ENCODE results near the gene PLEKHA5.
A peak's percentile ranks its signal among the peaks of the same experiment; 100 is the strongest.
"Not testable (repeated sequence)": the region's sequence is repeated elsewhere in the genome, so short reads cannot be mapped to it uniquely, and the experiment has no call there.

Gene PLEKHA5, protein sequence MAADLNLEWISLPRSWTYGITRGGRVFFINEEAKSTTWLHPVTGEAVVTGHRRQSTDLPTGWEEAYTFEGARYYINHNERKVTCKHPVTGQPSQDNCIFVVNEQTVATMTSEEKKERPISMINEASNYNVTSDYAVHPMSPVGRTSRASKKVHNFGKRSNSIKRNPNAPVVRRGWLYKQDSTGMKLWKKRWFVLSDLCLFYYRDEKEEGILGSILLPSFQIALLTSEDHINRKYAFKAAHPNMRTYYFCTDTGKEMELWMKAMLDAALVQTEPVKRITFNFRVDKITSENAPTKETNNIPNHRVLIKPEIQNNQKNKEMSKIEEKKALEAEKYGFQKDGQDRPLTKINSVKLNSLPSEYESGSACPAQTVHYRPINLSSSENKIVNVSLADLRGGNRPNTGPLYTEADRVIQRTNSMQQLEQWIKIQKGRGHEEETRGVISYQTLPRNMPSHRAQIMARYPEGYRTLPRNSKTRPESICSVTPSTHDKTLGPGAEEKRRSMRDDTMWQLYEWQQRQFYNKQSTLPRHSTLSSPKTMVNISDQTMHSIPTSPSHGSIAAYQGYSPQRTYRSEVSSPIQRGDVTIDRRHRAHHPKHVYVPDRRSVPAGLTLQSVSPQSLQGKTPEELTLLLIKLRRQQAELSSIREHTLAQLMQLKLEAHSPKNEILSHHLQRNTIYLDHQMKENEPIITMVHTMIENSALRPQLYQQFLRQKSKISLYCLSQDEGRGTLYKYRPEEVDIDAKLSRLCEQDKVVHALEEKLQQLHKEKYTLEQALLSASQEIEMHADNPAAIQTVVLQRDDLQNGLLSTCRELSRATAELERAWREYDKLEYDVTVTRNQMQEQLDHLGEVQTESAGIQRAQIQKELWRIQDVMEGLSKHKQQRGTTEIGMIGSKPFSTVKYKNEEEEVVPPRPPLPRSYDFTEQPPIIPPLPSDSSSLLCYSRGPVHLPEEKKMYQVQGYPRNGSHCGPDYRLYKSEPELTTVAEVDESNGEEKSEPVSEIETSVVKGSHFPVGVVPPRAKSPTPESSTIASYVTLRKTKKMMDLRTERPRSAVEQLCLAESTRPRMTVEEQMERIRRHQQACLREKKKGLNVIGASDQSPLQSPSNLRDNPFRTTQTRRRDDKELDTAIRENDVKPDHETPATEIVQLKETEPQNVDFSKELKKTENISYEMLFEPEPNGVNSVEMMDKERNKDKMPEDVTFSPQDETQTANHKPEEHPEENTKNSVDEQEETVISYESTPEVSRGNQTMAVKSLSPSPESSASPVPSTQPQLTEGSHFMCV

DNA sequence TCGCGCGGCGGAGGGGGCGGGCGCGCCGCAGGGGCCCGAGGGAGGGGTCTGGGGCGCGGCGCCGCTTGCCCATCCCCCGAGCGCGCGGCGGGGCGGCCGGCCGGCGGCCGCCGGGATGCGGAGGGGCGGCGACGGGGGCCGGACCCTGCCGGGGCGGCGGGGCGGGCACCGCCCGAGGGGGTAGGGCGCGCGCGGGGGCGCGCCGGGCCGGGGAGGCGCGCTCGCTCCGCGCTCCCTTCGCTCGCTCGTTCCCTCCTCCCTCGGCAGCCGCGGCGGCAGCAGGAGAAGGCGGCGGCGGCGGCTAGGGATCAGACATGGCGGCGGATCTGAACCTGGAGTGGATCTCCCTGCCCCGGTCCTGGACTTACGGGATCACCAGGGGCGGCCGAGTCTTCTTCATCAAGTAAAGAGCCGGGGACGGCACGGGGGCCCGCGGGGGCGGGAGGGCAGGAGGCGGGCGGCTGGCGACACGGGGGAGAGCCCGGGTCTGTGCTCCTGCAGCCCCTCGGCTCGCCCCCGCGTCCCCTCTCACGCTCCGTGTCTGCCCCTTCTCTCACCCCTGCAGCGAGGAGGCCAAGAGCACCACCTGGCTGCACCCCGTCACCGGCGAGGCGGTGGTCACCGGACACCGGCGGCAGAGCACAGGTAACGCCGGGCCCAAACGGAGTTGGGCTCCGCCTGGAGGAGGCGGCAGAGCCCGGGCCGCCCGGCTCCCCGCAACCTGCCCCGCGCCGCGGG lies at the start of gene PLEKHA5:
TSS of gene PLEKHA5 (plus strand) at position 248 of the 738 bp plus-strand sequence. CDS start at position 315, 67 bp downstream.
- DNase-seq, result peak; percentile 73

- DNase-seq, result no peak
Measured at GRCh38 chr12:19080918-19081317, 48.6 kb upstream of the PLEKHA5 start.

DNA sequence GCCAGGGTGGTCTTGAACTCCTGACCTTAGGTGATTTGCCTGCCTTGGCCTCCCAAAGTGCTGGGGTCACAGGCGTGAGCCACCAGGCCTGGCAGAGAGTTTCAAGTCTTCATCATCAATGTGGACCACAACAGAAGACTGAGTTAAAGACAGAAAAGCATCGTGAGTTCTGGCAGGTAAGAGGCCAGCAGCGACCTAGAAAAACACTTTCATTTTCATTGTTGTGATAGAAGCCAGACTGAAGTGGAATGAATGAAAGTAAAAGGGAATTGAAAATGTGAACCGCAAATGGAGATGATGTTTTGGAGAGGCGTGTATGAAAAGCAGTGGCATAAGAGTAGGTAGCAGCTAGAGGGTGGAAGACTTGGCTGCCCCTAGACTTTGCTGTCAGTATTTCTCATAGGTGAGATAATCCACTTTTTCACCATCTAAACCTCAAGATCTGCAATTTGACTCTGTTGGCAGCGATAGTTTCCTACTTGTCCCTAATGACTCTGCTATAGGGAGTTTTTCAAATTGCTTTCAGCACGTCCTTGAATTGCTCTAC lies 47.1 kb upstream of the PLEKHA5 start:
- no peak for DNase-seq

GRCh38 chr12:19084547-19084946 lies 45.0 kb upstream of the PLEKHA5 start:
- DNase-seq, result no peak

DNA sequence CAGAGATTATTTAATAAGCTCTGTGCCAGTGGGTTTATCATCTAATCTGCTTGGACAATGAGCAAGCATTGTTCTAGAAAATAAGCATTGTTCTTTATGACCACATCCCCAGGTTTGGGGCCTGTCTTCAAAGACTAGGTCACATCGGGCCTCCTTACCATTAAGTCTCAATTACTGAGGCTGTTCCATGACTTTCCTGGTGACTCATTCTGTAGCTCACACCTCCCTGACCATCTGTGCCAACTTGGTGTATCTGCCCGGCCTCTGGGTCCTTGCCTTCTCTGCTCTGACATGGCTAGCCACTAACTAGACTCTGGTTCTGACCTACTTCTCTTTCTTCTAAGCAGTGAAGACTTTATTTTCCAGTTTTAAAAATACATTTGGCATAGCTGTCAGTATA lies 44.4 kb upstream of the PLEKHA5 start:
- no peak for DNase-seq

- no peak for DNase-seq
Measured at GRCh38 chr12:19088606-19089005, 40.9 kb upstream of the PLEKHA5 start.

DNA sequence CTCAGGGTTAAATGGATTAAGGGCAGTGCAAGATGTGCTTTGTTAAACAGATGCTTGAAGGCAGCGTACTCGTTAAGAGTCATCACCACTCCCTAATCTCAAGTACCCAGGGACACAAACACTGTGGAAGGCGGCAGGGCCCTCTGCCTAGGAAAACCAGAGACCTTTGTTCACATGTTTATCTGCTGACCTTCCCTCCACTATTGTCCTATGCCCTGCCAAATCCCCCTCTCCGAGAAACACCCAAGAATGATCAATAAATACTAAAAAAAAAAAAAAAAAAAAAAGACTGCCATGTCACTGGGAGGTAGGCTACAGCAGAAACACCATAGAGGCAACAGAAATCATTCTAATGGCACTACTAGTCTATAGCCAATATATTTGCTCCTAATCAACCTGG lies 37.1 kb upstream of the PLEKHA5 start:
- DNase-seq, result not testable (repeated sequence)

DNA sequence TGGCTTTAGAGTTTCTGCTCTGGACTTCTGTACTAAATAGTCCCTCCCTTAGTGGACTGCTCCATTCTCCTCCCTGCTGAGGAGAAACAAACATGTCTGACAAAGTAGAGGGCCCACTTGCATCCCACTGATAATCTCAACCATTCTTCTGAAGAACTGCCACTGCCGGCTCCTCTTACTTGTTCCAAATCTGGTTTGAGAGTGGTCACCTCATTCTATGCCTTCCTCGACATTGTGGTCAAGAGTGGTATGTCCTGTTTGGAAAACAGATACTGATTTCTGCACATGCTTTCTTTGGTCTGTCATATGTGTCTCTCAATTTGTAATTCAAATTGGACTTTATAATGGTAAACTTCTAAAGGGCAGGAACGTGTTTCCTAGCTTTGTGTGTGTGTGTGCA lies 36.3 kb upstream of the PLEKHA5 start:
- no peak for DNase-seq

DNA sequence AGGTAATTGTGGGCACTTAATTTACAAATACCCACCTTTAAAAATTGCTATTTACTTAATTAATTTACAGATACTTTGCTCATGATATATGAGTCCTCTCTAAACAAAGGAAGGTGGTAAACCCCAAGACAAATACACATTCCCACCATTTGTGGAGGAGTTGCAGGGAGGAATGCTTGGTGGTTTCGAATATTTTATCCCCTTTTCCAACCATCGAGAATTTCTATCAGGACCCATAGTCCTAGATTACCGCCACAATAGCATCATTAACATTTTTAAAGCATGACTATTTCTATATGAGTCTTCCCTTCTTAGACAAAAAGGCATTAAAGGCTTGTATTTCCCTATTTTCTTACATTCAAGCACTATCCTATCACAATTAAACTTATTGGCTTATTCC lies 34.2 kb upstream of the PLEKHA5 start:
- no peak for DNase-seq

- no peak for DNase-seq
Measured at GRCh38 chr12:19095756-19096480, 33.6 kb upstream of the PLEKHA5 start.

- DNase-seq, result peak; percentile 16
Measured at GRCh38 chr12:19105463-19105862, 24.1 kb upstream of the PLEKHA5 start.

- DNase-seq, result no peak
Measured at GRCh38 chr12:19107750-19108149, 21.8 kb upstream of the PLEKHA5 start.

DNA sequence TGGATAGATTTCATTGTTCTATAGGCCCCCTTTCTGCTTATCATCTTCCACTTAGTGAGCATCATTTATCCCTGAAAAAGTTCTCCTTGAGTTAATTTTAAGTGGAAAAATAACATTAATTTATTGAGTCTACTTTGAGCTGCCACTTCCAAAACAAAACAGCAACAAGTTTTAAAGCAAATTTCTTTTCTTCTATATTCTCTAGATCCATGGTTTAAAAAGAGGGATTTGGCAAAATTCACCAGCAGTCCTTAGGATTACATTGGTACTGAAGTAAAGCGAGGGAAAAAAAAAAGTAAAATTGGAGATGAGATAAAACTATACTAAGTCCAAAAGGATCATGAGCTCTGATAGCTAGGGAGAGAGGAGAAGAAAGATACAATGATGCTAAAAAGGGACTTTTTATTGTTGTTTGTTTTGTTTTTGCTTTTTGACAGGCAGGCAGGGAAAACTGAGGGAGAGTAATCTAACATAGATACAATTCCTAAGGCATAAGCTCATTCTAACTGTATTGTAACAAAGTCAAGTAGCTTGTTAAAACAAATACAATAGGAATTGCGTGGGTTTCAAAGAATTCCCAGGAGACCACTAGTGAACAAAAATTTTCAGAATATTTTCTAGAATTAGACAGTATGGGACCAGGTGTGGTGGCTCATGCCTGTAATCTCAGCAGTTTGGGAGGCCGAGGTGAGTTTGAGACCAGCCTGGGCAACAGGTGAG lies 19.2 kb upstream of the PLEKHA5 start:
- no peak for DNase-seq

DNA sequence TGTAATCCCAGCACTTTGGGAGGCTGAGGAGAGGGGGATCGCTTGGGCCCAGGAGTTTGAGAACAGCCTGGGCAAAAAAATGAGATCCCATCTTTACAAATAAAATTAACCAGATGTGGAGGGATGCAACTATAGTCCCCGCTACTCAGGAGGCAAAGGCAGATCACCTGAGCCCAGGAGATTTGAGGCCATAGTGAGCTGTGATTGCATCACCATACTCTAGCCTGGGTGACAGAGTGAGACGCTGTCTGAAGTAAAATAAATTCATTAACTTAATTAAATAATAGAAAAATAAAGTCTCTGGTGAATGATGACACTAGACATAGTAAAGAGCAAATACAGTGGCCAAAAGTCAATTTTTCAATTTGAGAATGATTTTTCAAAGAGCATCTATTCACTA lies 16.1 kb upstream of the PLEKHA5 start:
- no peak for DNase-seq

DNA sequence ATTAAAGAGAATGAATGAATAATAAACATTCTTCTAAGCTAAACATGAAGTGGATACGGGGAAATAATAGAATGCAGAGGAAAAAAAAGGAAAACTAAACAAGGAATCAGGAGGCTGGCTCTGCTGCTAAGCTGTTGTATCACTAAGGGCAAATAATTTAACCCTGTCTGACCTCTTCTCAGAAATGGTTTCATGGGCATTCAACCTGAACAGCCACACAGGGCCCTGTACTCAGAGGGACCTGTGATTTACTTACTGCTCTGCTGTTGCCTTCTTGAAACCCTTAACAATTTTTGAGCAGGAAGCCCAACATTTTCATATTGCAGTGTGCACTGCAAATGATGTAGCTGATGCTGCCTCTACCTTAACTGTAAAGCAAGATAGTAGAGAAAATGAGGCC lies 14.2 kb upstream of the PLEKHA5 start:
- DNase-seq, result no peak

- DNase-seq, result no peak
Measured at GRCh38 chr12:19119440-19119839, 10.1 kb upstream of the PLEKHA5 start.

- no peak for DNase-seq
Measured at GRCh38 chr12:19120795-19121194, 8.7 kb upstream of the PLEKHA5 start.

DNA sequence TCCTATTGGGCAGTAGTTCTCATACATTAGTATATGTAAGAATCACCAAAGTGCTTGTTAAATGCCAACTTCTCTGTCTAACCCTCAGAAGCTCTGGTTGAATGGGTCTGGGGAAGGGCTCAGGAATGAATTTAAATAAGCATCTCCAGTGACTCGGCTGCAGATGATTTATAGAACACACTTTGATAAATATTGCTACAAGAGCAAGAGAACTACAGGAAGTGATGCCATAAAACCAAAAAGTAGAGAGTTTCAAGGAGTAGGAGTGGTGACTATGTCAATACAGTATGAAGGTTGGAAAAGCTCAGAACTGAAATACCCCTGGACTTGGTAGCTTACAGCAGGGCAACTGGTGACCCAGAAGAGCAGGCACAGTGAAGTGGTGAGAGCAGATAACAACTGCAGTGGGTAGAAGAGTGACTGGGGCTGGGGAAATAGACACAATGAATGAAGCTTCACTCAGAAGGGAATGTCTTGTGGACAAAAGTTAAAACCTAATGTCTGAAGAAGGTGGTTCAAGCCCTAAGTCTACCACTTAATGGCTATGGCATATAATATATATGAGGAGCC lies 8.0 kb upstream of the PLEKHA5 start:
- DNase-seq, result no peak

- no peak for DNase-seq
Measured at GRCh38 chr12:19125325-19125724, 4.2 kb upstream of the PLEKHA5 start.

- no peak for DNase-seq
Measured at GRCh38 chr12:19127270-19127669, 2.3 kb upstream of the PLEKHA5 start.

Measured in NCI-H1436 (cell line).